HG02642 (cell line): ENCODE data around the gene OR7G1.

Experiments used
- ATAC-seq: cut with Tn5 transposase; IDR thresholded peaks from one replicate; pipeline ENCODE4 v1.9.1; 2021; ENCODE audit warnings: mild to moderate bottlenecking; ENCODE audit not compliant: unreplicated experiment, poor library complexity

OR7G1 gene, protein sequence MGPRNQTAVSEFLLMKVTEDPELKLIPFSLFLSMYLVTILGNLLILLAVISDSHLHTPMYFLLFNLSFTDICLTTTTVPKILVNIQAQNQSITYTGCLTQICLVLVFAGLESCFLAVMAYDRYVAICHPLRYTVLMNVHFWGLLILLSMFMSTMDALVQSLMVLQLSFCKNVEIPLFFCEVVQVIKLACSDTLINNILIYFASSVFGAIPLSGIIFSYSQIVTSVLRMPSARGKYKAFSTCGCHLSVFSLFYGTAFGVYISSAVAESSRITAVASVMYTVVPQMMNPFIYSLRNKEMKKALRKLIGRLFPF

DNA sequence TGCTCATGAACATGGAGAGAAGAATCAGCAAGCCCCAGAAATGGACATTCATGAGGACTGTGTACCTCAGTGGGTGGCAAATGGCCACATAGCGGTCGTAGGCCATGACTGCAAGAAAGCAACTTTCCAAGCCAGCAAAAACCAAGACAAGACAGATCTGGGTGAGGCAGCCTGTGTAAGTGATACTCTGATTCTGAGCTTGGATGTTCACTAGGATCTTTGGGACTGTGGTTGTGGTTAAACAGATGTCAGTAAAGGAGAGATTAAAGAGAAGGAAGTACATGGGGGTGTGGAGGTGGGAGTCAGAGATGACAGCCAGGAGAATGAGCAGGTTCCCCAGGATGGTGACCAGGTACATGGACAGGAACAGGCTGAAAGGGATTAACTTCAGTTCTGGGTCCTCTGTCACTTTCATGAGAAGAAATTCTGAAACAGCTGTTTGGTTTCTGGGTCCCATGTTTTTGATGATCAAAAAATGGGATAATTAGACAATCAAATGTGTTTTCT, at the start of gene OR7G1:
Gene OR7G1, minus strand, starts transcription at position 457 of the 507 bp plus-strand sequence. Its CDS starts 0 bp downstream, at position 457.
- no peak for ATAC-seq

DNA sequence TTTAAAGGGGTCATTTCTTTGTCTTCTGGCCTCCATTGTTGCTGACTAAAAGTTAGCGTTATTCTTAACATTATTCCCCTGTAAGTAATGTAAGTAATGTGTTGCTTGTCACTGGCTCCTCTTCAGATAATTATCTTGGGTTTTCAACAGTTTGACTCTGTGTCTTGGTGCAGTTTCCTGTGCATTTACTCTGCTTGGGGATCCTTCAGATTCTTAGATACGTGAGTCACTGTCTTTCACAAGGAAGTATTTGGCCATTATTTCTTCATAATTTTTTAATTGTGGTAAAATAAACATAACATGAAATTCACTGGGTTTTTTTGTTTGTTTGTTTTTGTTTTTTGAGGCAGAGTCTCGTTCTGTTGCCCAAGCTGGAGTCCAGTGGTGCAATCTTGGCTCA, 49.7 kb upstream of the OR7G1 start:
- ATAC-seq: no peak

DNA sequence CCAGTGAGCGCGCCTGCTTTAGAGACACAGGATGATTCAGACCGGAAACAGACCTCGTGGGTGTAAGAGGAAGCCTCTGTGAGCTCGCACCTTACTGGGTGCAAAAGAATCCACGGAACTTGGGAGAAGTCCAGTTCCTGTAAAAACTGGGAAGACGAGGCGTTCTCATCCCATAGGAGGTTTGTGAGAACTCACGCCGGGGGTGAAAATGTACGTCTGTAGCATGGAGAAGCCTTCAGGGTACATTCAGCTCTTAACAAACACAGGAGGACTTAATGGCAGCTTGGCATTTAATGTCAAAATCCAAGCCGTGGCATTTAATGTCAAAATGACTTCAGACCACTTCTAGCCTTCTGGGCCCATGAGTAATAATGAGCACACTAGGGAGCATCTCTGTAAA, 45.9 kb upstream of the OR7G1 start:
- ATAC-seq: no peak

DNA sequence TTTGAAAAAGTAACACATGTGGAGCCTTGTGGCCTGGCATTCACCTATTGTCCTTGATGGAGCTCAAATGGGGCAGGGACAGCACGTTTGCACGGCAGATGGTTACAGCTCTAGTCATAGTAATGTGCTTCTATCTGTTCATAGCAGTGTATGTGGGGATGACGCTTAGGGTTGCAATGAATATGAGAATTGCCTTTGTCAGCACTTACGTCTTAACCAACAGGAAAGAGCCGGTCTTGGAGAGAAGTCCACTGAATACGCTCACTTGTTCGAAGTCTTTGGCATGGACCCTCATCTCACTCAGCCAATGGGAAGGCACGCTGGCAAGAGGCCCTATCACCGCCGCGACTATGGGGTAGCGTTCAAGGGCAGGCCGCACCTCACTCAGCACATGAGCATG, 44.3 kb upstream of the OR7G1 start:
- ATAC-seq: no peak

DNA sequence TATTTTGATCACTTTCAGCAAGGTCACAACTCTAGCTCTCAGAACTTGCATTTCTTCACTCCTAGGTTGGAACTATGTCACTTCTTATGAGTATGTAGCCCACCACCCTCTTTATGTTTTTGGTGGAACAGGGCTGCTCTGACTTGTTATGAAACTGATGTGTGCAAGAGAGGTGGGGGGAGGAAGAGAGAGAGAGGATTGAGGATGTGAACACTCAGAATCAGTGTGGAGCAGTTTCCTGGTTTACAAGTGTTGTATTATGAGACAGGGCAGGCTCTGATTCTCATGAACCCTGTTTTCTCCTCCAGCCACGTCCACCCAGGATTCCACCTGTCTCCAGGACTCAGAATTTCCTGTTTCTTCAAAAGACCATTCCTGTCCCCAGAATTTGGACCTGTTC, 40.7 kb upstream of the OR7G1 start:
- ATAC-seq: no peak

DNA sequence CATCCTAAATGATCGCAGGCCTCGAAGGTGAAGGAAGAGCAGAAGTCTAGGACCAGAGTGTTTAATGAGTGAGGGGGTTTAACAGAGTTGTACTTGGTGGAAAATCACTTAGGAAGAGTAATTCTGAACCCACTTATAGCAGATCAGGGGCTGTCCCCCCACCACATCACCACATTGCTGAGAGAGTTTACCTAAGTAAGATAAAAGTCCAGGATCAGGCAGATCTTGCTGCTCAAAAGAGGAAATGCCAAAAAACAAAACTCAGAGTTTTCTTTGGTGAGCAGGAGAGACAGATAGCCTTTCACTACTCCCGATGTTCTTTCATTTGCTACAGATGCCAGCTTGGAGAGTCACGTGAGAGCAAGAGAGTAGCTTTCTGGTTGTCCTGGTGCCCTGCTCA, 40.0 kb upstream of the OR7G1 start:
- no peak for ATAC-seq

DNA sequence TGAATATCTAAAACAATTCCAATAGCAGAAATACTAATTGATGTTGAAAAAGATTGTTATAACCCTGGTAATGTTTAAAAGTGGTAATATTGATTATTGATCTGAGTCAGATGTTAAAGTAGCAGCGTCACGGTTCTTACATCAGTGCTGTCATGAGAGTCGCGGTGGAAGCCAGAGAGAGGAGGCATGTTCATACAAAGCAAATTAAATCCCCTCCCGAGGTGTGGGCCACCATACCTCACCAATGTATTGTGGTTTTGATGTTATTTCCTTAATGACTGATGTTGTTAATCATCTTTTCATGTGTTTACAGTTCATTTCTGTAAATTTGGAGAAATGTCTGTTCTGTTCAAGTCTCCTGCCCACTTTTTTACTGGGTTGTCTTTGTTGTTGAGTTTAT, 35.8 kb upstream of the OR7G1 start:
- no peak for ATAC-seq

DNA sequence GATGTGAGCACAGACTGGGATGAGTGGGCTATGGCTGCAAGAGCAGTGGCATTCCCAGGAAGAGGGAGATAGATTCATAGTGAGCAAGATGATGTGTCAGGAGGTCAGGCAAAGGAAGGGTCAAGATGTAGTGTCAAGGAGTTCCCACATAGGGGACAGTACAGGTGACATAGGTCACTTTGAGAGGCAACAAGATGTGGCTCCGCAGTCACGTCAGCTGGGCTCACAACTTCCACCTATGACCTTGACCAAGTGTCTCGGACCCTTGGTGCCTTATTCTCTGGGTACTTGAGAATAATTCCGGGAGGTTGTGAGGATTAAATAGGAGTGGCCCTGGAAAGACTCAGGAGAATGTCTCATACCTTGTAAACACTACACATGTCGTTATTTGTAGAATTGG, 35.1 kb upstream of the OR7G1 start:
- no peak for ATAC-seq

DNA sequence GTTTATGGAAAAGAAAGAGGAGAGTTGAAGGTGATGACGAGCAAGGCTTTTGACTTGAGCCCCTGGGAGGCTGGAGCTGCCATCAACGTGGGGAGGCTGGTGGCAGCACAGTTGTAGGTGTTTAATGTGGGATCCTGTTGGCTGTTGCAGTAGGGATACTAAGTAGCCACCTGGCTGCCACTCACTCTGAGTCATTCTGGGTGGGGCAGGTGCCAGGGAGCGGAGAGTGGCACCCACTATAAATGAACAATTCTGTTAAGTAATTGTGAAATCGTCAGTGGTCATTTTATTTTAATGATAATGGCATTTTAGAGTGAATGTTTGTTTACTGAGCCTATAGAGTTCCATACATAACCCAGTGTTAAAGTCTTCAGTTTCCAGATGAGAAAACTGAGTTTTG, 34.4 kb upstream of the OR7G1 start:
- ATAC-seq: no peak

DNA sequence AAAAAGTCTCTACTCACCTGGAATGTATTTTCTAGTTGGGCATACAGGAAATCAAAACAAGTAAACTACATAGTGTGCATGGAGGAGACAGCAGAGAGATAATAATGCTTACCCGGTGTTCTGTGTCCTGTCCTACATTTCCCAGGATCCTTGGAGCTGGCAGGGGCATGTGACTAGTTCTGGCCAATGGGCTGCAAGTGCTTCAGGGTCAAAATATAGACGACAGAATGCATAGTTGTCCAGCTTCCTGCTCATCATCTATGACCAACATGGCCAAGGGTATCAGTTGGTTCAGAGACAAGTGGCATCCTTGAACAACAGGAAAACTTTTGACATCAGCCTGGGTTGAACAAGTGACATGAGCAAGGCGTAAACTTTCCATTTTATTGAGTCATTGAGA, 33.1 kb upstream of the OR7G1 start:
- ATAC-seq: no peak

DNA sequence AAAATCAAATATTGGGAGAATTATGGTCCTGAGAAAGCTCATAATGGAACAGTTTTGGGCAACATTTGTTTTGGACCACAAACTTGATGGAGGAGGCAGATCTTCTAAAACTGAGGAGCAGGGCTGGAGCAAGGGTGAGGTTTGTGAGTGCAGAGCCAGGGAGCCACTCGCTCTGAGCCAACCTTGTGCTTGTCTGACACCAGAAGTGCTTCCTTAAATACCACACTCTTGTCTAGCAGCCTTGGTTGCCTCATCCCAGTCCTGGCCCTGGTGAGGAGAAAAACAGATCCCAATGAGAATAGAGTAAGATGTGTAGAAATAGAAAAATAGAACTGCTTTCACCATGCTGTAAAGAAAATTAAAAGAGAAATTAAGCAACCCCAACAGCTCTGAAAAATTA, 31.3 kb upstream of the OR7G1 start:
- no peak for ATAC-seq

DNA sequence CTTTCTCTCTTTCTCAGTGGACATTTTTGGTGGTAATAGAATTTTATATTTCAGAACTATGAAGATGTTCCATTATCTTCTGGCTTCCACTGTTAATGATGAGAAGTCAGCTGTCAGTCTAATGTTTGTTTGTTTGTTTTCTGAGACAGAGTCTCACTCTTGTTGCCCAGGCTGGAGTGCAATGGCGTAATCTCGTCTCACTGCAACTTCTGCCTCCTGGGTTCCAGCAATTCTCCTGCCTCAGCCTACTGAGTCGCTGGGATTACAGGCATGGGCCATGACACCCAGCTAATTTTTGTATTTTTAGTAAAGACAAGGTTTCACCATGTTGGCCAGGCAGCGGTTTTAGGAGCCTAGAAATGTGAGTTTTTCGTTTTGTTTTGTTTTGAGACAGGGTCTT, 29.4 kb upstream of the OR7G1 start:
- ATAC-seq: no peak

DNA sequence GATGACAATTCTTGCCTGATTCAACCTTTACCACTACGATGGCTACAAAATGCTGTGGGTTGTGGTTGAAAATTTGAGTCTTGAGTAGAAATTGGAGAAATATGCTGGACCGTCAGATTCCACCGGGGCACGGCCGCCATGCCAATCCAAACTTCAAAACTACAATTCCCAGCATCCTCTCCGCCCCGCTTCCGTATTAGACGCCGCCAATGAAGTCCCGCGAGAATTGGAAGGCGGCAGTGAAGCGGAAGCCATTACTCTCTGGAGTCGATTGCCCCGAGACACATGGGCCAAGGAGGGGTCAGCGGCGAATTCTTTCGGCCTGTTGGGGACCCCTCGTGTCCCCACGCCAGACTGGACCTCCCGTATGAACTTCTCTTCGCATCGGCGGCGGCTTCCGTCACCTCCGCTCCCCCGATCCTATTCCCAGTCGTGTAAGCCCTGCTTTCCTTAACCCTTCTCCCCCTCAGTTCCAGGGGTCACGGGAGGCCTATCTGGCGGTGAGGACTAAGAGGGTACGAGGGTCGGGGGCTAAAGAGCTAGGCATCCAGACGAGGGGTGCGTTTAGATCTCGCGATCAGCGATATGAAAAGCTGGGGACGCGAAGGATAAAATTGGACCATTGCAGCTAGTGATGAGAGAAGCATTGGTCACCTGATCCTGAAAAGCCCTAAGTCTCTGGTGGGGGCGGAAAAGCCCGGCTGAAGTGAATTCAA, 24.8 kb upstream of the OR7G1 start, which contains the start of gene ZNF317:
Gene ZNF317, plus strand, starts transcription at position 239 of the 716 bp plus-strand sequence. CDS start 15,620 bp downstream, outside the sequence.
- peak; percentile 95 for ATAC-seq

DNA sequence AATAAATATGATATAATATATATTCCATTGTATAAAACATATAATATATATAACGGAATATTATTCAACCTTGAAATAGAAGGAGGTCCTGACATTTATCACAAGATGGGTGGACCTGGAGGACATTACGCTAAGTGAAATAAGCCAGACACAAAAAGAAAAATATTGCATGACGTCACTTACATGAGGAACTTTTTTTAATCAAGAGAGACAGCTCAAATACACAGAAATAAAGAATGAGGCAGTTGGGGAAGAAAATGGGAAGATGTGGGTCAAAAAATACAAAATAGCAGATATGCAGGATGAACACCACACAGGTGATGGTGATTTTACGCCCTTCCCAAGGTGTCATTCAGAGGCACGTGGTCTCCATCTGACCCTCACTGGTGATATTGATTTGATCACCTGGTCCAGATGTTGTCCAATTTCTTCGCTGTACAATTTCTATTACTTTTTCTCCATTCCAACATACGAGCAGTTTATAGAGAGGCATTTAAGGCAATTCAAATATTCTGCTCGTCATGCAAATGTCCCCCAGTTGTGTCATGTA, 24.1 kb upstream of the OR7G1 start:
- peak; percentile 9 for ATAC-seq

DNA sequence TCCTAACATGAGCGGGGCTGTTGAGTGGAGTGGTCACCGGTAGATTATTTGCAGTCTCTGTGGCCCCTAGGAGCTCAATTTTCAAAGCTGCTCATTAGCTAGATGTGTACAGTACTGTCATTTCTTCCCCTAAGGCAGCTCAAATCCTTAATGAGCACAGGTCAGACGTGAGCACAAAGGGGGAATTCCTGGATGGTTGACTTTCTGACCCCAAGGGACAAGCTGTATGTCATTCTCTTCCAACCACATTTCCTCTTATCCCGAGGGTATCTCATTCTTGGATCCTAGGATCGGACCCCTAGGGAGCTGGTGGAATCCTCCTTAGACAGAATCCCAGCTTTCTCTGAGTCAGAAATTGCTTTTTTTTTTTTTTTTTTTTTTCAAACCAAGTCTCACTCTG, 16.9 kb upstream of the OR7G1 start:
- ATAC-seq: no peak

DNA sequence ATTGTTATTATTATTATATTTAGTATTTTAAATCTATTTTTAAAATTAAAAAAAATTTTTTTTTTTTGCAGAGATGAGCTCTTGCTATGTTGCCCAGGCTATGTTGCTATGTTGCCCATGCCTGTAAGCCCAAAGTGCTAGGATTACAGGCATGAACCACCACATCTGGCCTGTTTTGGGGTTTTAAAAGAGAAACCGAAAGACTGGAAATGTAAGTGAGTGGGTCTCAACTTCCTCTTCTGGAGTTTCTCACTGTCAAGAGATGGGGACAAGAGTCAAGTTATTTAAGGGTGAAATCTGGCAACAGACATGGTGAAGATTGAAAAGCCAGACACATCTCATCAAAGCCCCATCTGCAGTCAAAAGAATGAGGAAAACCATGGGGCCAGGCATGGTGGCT, 15.4 kb upstream of the OR7G1 start:
- no peak for ATAC-seq

DNA sequence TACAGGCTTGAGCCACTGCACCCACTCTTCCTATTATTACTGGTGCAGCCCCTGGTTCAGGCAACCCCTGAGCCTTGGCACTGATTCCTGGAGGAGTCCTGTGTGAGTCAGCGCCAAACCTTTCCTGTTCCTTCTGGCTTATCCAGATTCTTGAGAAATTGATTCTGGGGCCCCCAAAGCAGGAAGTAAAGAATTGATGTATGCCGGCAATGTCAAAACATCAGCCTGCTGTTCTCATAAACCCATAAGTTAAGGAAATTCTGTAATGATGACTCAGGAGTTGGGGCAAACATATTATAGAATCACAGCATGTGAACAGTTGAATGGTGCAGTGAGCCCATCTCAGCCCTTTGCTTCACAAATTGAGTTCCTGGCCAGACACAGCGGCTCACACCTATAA, 12.6 kb upstream of the OR7G1 start:
- ATAC-seq: no peak

DNA sequence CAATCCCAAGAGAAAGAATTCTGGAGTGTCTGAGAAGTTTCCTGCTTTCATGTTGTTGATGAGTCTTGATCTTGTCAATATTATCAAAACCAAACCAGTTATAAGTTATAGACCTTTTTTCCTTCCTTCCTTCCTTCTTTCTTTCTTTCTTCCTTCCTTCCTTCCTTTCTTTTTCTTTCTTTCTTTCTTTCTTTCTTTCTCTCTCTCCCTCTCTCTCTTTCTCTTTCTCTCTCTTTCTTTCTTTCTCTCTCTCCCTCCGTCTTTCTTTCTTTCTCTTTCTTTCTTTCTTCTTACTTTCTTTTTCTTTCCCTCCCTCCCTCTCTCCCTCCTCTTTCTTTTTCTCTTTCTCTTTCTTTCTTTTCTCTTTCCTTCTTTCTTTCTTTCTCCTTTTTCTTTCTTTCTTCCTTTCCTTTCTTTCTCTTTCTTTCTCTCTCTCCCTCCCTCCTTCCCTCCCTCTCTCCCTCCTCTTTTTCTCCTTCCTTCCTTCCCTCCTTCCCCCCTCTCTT, 11.4 kb upstream of the OR7G1 start, which contains the start of gene OR7G3:
Gene OR7G3, minus strand, starts transcription at position 51 of the 506 bp plus-strand sequence. Its CDS starts 0 bp downstream, at position 51.
- ATAC-seq: no peak

DNA sequence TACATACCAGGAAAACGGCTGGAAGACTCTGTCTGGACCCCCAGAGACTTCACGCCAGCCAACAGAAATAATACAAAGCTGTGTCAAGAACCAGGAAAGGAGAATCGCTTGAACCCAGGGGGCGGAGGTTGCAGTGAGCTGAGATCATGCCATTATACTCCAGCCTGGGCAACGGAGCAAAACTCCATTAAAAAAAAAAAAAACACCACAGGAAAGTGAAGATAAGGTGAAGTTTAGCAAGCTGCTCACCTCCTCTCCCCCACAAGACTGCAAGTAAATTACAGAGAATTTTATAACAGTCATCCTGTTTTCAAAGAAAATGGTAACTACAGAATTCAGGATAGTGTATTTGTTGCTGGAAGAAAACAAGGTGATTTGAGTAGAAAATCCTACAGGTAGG, 984 bp upstream of the OR7G1 start:
- no peak for ATAC-seq

DNA sequence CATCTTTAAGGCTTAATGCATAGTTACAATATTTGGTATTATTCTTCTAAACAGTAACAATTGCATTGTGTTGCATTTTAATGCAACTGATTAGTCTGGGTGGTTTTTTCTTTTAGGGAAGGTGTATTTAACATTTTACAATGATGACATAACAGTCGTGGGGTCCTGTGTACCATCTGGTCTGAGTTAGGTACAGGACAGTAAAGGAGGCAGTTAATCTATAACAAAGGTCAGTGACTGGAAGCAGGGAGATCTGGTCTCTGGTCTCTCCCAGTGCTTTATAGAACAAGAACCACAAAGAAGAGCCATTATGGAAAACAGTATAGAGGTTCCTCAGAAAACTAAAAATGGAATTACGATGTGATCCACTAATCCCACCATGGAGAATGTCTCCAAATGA, 5.6 kb downstream of the OR7G1 start:
- no peak for ATAC-seq

DNA sequence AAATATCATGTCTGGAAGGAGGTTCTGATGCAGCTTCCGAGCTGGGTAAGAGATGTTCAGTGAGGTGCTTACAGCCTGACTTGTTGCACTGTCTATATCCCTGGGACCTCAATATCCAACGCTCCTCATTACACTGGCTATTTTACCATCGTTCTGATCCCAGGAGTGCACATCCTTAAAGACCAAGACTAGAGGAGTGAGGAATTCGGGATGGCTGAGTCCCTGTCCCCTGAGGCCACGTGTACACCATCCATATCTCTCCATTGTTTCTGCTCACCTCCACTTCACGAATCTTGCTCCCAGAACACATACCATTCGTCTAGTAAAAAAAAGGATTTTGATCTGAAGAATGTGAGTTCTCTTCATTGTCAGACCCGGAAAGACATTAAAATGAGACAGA, 8.2 kb downstream of the OR7G1 start, which contains the start of gene OR7G2:
Gene OR7G2, minus strand, starts transcription at position 101 of the 400 bp plus-strand sequence. CDS start 4,232 bp downstream, outside the sequence.
- ATAC-seq: no peak
